Kidney (tissue), 14 donors: ENCODE data around the gene IL32. TPM values are rescaled to one million over a fixed set of nuclear protein-coding genes. Genes with fewer than 3 reads are reported as not detected.
A peak's percentile ranks its signal among the peaks of the same experiment; 100 is the strongest.

ENCODE experiments used
- DNase-seq, 5 donors: peaks; one replicate each; pipeline ENCODE4 v3.0.0-alpha.2; 2013 to 2020
- FAIRE-seq: peaks from 2 replicates; lab custom pipeline; 2012; peaks lifted over from hg19 to GRCh38; lab: Jason Lieb, UNC
- H3K27ac ChIP-seq, 2 donors: one replicate each; pipeline ENCODE4 v1.7.0; 2013; ENCODE audit warnings: low read depth in 2 of 2, low read length in 2 of 2, inconsistent platforms in 1 of 2
- H3K27me3 ChIP-seq: one replicate; pipeline ENCODE4 v1.7.1; 2013; ENCODE audit warnings: low read length, inconsistent platforms; ENCODE audit not compliant: control insufficient read depth, insufficient read depth
- H3K36me3 ChIP-seq, 3 donors: one replicate each; pipeline versions ENCODE4 v1.7.0 to v1.7.1; 2013; ENCODE audit warnings: low read length in 3 of 3, control low read depth in 1 of 3, inconsistent platforms in 1 of 3; ENCODE audit not compliant: insufficient read depth in 3 of 3, control insufficient read depth in 2 of 3
- H3K4me1 ChIP-seq, 3 donors: one replicate each; pipeline versions ENCODE4 v1.7.0 to v1.7.1; 2013; ENCODE audit warnings: low read length in 3 of 3, inconsistent platforms in 1 of 3, low read depth in 1 of 3; ENCODE audit not compliant: control insufficient read depth in 2 of 3, insufficient read depth in 2 of 3
- H3K4me3 ChIP-seq, 3 donors: one replicate each; pipeline versions ENCODE4 v1.7.0 to v1.8.1; 2013; ENCODE audit warnings: low read length in 3 of 3, control low read depth in 1 of 3, inconsistent platforms in 1 of 3
- H3K9ac ChIP-seq, 3 donors: one replicate each; pipeline versions ENCODE4 v1.7.0 to v1.7.1; 2013; ENCODE audit warnings: low read length in 3 of 3, control low read depth in 1 of 3, inconsistent platforms in 1 of 3
- H3K9me3 ChIP-seq, 3 donors: one replicate each; pipeline versions ENCODE4 v1.7.0 to v1.7.1; 2013; ENCODE audit warnings: low read length in 3 of 3, control low read depth in 1 of 3, inconsistent platforms in 1 of 3; ENCODE audit not compliant: control insufficient read depth in 2 of 3, insufficient read depth in 1 of 3
- CTCF ChIP-seq: IDR thresholded peaks from 3 replicates; pipeline ENCODE4 v1.5.1; 2012; ENCODE audit warnings: mild to moderate bottlenecking, moderate library complexity, borderline replicate concordance; ENCODE audit not compliant: insufficient read depth; ENCODE audit errors: extremely low read depth
- intact Hi-C: fragments of 100-400 bp; cut with DNase I; formaldehyde crosslinking; loops from one replicate; pipeline ENCODE4 v1.11.1; 2022
- polyA plus RNA-seq: library from polyadenylated mRNA; stranded (reverse); fragments of 350-450 nt; fragmentation: Illumina TruSeq; extraction: RNeasy Lipid Tissue Mini Kit (QIAGEN cat#74804); gene quantifications from one replicate; pipeline ENCODE4 v1.2.3, GENCODE V29; 2014; ENCODE audit warnings: low read depth, low replicate concordance; ENCODE audit not compliant: insufficient read depth
- total RNA-seq: library from RNA; stranded (reverse); fragmentation: NEBNext Ultra II Directional; extraction: Animal tissue kit (Norgen Biotek cat#: 25700); gene quantifications from one replicate; pipeline ENCODE4 v1.2.1, GENCODE V29; 2021
- donor health status: control.
- donor health status: control.
- donor health status: control.
- donor health status: control.
- donor health status: control.
- donor health status: DM: yes; HTN: yes; CAD: no.
- donor health status: Normal renal cell carcinoma (clear cell type).

The IL32 gene
- total and polyA plus RNA-seq, 2 donors from 2014 or later: 181 to 495 TPM

- Histone ChIP-seq H3K27me3 (no peaks in the 10 kb centered on the region), H3K9me3 (no peaks in the 10 kb centered on the region), H3K9ac (no peak overlapping the region), H3K4me3 (no peak overlapping the region), H3K4me1 (peaks cover 0 to 4% (median 3%) of the 10 kb centered on the region in 3 donors), H3K36me3 (no peaks in the 10 kb centered on the region), H3K27ac (no peak overlapping the region)
- DNase-seq (no peak), FAIRE-seq (no peak)
- intact Hi-C loops: no loop called here
- no peak for TF ChIP-seq CTCF
Measured at GRCh38 chr16:3084491-3084890, 19.1 kb downstream of the IL32 start.

GRCh38 chr16:3084969-3085670 lies 19.7 kb downstream of the IL32 start:
- H3K4me3 ChIP-seq: no peak overlapping the region
- H3K9me3 ChIP-seq: no peaks in the 10 kb centered on the region
- no peak overlapping the region for H3K9ac ChIP-seq
- intact Hi-C loops: no loop called here
- no peak for TF ChIP-seq CTCF
- H3K27me3 ChIP-seq: no peaks in the 10 kb centered on the region
- no peak for FAIRE-seq
- no peak overlapping the region for H3K27ac ChIP-seq
- no peaks in the 10 kb centered on the region for H3K36me3 ChIP-seq
- H3K4me1 ChIP-seq: peaks cover 0 to 4% (median 3%) of the 10 kb centered on the region in 3 donors
- no peak for DNase-seq

- no peaks in the 10 kb centered on the region for H3K9me3 ChIP-seq
- no peak overlapping the region for H3K9ac ChIP-seq
- no peak overlapping the region for H3K4me3 ChIP-seq
- no peaks in the 10 kb centered on the region for H3K36me3 ChIP-seq
- H3K4me1 ChIP-seq: peaks cover 0 to 4% (median 3%) of the 10 kb centered on the region in 3 donors
- DNase-seq: peak in 1 of 5 donors; percentile 14
- intact Hi-C loops: no loop called here
- no peak for FAIRE-seq
- TF ChIP-seq CTCF: no peak
- no peaks in the 10 kb centered on the region for H3K27me3 ChIP-seq
- H3K27ac ChIP-seq: peak overlapping the region in 1 of 2 donors; percentile 30
Measured at GRCh38 chr16:3085868-3086595, 20.6 kb downstream of the IL32 start.
